K562 (cell line): ENCODE results near the gene LTBP1.

Experiments used
- BRF1 ChIP-seq: IDR thresholded peaks from 3 replicates; pipeline ENCODE4 v1.6.1; 2011; ENCODE audit warnings: borderline replicate concordance, mild to moderate bottlenecking; ENCODE audit not compliant: insufficient read length; ENCODE audit errors: extremely low read depth
- CC2D1A ChIP-seq: fragments of 450-650 bp; IDR thresholded peaks from 2 replicates; pipeline ENCODE4 v1.6.1; 2017; ENCODE audit warnings: mild to moderate bottlenecking
- FOXJ3 ChIP-seq: sonication (generic); formaldehyde crosslinking; IDR thresholded peaks from 2 replicates; pipeline ENCODE4 v1.4.0; 2020; ENCODE audit warnings: mild to moderate bottlenecking, missing genetic modification reagents
- HOMEZ ChIP-seq: fragments of 250-450 bp; sonication (Bioruptor Pico); IDR thresholded peaks from 2 replicates; pipeline ENCODE4 v1.4.0; 2020; ENCODE audit warnings: mild to moderate bottlenecking, moderate library complexity
- SIN3B ChIP-seq: fragments of 450-650 bp; IDR thresholded peaks from 2 replicates; pipeline ENCODE4 v1.6.1; 2017; ENCODE audit warnings: low read depth, mild to moderate bottlenecking, moderate library complexity
- SMARCA4 ChIP-seq: fragments of 450-650 bp; IDR thresholded peaks from 2 replicates; pipeline ENCODE4 v1.6.1; 2016
- SMARCA5 ChIP-seq: fragments of 450-650 bp; IDR thresholded peaks from 2 replicates; pipeline ENCODE4 v1.6.1; 2016
- SPI1 ChIP-seq: IDR thresholded peaks from 2 replicates; pipeline ENCODE4 v1.6.1; 2011; ENCODE audit warnings: low read depth, low read length, control low read depth, borderline replicate concordance
- TARDBP ChIP-seq: fragments of 450-650 bp; IDR thresholded peaks from 2 replicates; pipeline ENCODE4 v1.6.1; 2016
- TFE3 ChIP-seq: fragments of 450-650 bp; formaldehyde crosslinking; IDR thresholded peaks from 2 replicates; pipeline ENCODE4 v1.4.0; 2020; ENCODE audit warnings: mild to moderate bottlenecking, mixed read lengths
- ZBED1 ChIP-seq: IDR thresholded peaks from 2 replicates; pipeline ENCODE4 v1.6.1; 2014
- TF ChIP-seq, protein P1 (sequence below), 3 experiments: IDR thresholded peaks in 2 of 3; conservative IDR thresholded peaks in 1 of 3; 2 replicates each; pipeline ENCODE4 v1.5.1; 2011 to 2012; ENCODE audit warnings: low read length in 3 of 3, mild to moderate bottlenecking in 3 of 3, control low read depth in 2 of 3, improper control_type of control experiment in 1 of 3, inconsistent platforms in 1 of 3, low read depth in 1 of 3, mixed read lengths in 1 of 3, moderate library complexity in 1 of 3; ENCODE audit not compliant: insufficient read depth in 2 of 3

DNA sequence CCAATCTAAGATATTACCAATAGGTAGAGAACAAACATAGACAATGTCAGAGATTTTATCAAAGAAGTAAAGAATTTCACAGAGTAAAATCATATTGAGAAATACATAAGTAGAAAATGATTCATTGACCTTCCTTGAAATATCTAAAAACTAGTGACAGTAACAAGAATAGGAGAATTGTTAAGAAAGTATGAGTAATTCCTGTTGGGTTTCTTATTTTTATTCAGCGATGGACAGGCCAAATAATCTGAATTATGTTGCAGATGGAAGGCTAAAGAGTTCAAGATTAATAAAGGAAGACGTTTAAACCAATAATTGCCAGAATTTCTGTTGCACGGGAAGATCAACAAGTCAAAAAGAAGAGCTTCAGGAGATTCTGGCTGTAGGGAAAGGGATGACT lies 366.3 kb downstream of the LTBP1 start:
- TF ChIP-seq SMARCA4 = no peak
- no peak for TF ChIP-seq TFE3 (CRISPR knock-in tag)
- no peak for TF ChIP-seq FOXJ3 (CRISPR knock-in tag)
- no peak for TF ChIP-seq SIN3B
- TF ChIP-seq BRF1 = no peak
- TF ChIP-seq TARDBP = no peak
- TF ChIP-seq CC2D1A = no peak
- no peak for TF ChIP-seq ZBED1
- TF ChIP-seq, protein P1, sequence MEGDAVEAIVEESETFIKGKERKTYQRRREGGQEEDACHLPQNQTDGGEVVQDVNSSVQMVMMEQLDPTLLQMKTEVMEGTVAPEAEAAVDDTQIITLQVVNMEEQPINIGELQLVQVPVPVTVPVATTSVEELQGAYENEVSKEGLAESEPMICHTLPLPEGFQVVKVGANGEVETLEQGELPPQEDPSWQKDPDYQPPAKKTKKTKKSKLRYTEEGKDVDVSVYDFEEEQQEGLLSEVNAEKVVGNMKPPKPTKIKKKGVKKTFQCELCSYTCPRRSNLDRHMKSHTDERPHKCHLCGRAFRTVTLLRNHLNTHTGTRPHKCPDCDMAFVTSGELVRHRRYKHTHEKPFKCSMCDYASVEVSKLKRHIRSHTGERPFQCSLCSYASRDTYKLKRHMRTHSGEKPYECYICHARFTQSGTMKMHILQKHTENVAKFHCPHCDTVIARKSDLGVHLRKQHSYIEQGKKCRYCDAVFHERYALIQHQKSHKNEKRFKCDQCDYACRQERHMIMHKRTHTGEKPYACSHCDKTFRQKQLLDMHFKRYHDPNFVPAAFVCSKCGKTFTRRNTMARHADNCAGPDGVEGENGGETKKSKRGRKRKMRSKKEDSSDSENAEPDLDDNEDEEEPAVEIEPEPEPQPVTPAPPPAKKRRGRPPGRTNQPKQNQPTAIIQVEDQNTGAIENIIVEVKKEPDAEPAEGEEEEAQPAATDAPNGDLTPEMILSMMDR (IDR thresholded peaks at IDR 0.05 in 2 of 3, conservative IDR thresholded peaks at IDR 0.05 in 1 of 3; ENCODE audit: insufficient read depth in 2 of 3, low read depth in 1 of 3, low read length in 3 of 3) = no peak
- no peak for TF ChIP-seq SPI1
- TF ChIP-seq HOMEZ (CRISPR knock-in tag) = no peak
- TF ChIP-seq SMARCA5 = no peak
